IPS DF 6.9 (cell line): ENCODE data around the gene MAML2.

Experiments
- DNase-seq: peaks from one replicate; pipeline ENCODE4 v3.0.0-alpha.2; 2013; ENCODE audit warnings: low read depth, low spot score
- H3K27ac ChIP-seq: one replicate; pipeline ENCODE4 v1.5.1; 2013; ENCODE audit warnings: low read length, control low read depth
- H3K27me3 ChIP-seq: 2 replicates; pipeline ENCODE4 v1.6.1; 2013; ENCODE audit warnings: mild to moderate bottlenecking, low read length; ENCODE audit not compliant: control insufficient read depth, insufficient read depth
- H3K36me3 ChIP-seq: 2 replicates; pipeline ENCODE4 v1.6.1; 2013; ENCODE audit warnings: low read length; ENCODE audit not compliant: control insufficient read depth, insufficient read depth
- H3K4me1 ChIP-seq: 2 replicates; pipeline ENCODE4 v1.6.1; 2013; ENCODE audit warnings: low read length; ENCODE audit not compliant: control insufficient read depth, insufficient read depth
- H3K4me3 ChIP-seq: 2 replicates; pipeline ENCODE4 v1.5.1; 2013; ENCODE audit warnings: mild to moderate bottlenecking, low read length
- H3K9me3 ChIP-seq: 2 replicates; pipeline ENCODE4 v1.6.1; 2013; ENCODE audit warnings: low read length, inconsistent platforms; ENCODE audit not compliant: control insufficient read depth, insufficient read depth
- WGBS: extraction: QIAGEN DNeasy Blood & Tissue Kit; methylation state at CpG from one replicate; pipeline ENCODE4 v1.1.7; 2013; ENCODE audit warnings: mixed read lengths, missing lambda C conversion rate; ENCODE audit not compliant: insufficient read length, insufficient coverage; 5-methylcytosine and 5-hydroxymethylcytosine counted together

Gene MAML2

GRCh38 chr11:96137373-96137772, 205.6 kb downstream of the MAML2 start:
- no peaks in the 10 kb centered on the region for H3K36me3 ChIP-seq
- no peaks in the 10 kb centered on the region for H3K27me3 ChIP-seq
- WGBS, result no CpG with 5 or more reads among the region's 2 CpGs

GRCh38 chr11:96136613-96137298, 206.2 kb downstream of the MAML2 start:
- Histone ChIP-seq H3K27ac (no peak overlapping the region), H3K36me3 (no peaks in the 10 kb centered on the region), H3K4me3 (no peak overlapping the region), H3K27me3 (no peaks in the 10 kb centered on the region), H3K4me1 (no peaks in the 10 kb centered on the region), H3K9me3 (no peaks in the 10 kb centered on the region)
- WGBS, result no CpG with 5 or more reads among the region's 3 CpGs
- no peak for DNase-seq

More at GRCh38 chr11:96137373-96137772, 205.6 kb downstream of the MAML2 start:
- H3K9me3 ChIP-seq, result no peaks in the 10 kb centered on the region
- H3K4me1 ChIP-seq, result no peaks in the 10 kb centered on the region
- no peak overlapping the region for H3K4me3 ChIP-seq
- no peak for DNase-seq
- H3K27ac ChIP-seq, result no peak overlapping the region

GRCh38 chr11:96134602-96135001, 208.4 kb downstream of the MAML2 start:
- Histone ChIP-seq H3K27me3 (no peaks in the 10 kb centered on the region), H3K4me1 (no peaks in the 10 kb centered on the region), H3K4me3 (no peak overlapping the region), H3K36me3 (no peaks in the 10 kb centered on the region), H3K9me3 (no peaks in the 10 kb centered on the region), H3K27ac (no peak overlapping the region)
- WGBS, result no CpG with 5 or more reads among the region's 1 CpG
- no peak for DNase-seq

GRCh38 chr11:96132437-96132836, 210.6 kb downstream of the MAML2 start:
- WGBS, result no CpG with 5 or more reads among the region's 2 CpGs
- Histone ChIP-seq H3K27ac (no peak overlapping the region), H3K27me3 (no peaks in the 10 kb centered on the region), H3K36me3 (no peaks in the 10 kb centered on the region), H3K4me3 (no peak overlapping the region), H3K9me3 (no peaks in the 10 kb centered on the region), H3K4me1 (no peaks in the 10 kb centered on the region)
- DNase-seq, result no peak

GRCh38 chr11:96130061-96130620, 212.9 kb downstream of the MAML2 start:
- Histone ChIP-seq H3K4me1 (no peaks in the 10 kb centered on the region), H3K36me3 (no peaks in the 10 kb centered on the region), H3K4me3 (no peak overlapping the region), H3K27ac (no peak overlapping the region), H3K9me3 (no peaks in the 10 kb centered on the region), H3K27me3 (no peaks in the 10 kb centered on the region)
- no peak for DNase-seq
- no CpG with 5 or more reads among the region's 2 CpGs for WGBS

GRCh38 chr11:96127596-96127959, 215.4 kb downstream of the MAML2 start:
- H3K4me3 ChIP-seq, result no peak overlapping the region
- no peaks in the 10 kb centered on the region for H3K9me3 ChIP-seq
- no peak for DNase-seq
- WGBS, result no CpG with 5 or more reads among the region's 2 CpGs
- no peaks in the 10 kb centered on the region for H3K4me1 ChIP-seq
- no peaks in the 10 kb centered on the region for H3K36me3 ChIP-seq
- H3K27ac ChIP-seq, result no peak overlapping the region
- H3K27me3 ChIP-seq, result no peaks in the 10 kb centered on the region

- no peak for DNase-seq
- Histone ChIP-seq H3K27ac (no peak overlapping the region), H3K9me3 (no peaks in the 10 kb centered on the region), H3K36me3 (no peaks in the 10 kb centered on the region), H3K4me1 (no peaks in the 10 kb centered on the region), H3K4me3 (no peak overlapping the region), H3K27me3 (no peaks in the 10 kb centered on the region)
- WGBS, result no CpG with 5 or more reads among the region's 4 CpGs
These were observed 215.9 kb downstream of the MAML2 start for GRCh38 chr11:96126917-96127595.

- Histone ChIP-seq H3K9me3 (no peaks in the 10 kb centered on the region), H3K4me1 (no peaks in the 10 kb centered on the region), H3K27me3 (no peaks in the 10 kb centered on the region), H3K36me3 (no peaks in the 10 kb centered on the region), H3K27ac (no peak overlapping the region), H3K4me3 (no peak overlapping the region)
- DNase-seq, result no peak
- no CpG with 5 or more reads among the region's 7 CpGs for WGBS
These were observed 217.6 kb downstream of the MAML2 start for GRCh38 chr11:96125400-96125799.

- no CpG with 5 or more reads among the region's 2 CpGs for WGBS
- Histone ChIP-seq H3K4me1 (no peaks in the 10 kb centered on the region), H3K27ac (no peak overlapping the region), H3K9me3 (no peaks in the 10 kb centered on the region), H3K4me3 (no peak overlapping the region), H3K27me3 (no peaks in the 10 kb centered on the region), H3K36me3 (no peaks in the 10 kb centered on the region)
- DNase-seq, result no peak
These were observed 218.8 kb downstream of the MAML2 start for GRCh38 chr11:96124155-96124554.

- H3K36me3 ChIP-seq, result no peaks in the 10 kb centered on the region
- no peak overlapping the region for H3K4me3 ChIP-seq
- no peaks in the 10 kb centered on the region for H3K9me3 ChIP-seq
- no peaks in the 10 kb centered on the region for H3K4me1 ChIP-seq
- no peaks in the 10 kb centered on the region for H3K27me3 ChIP-seq
- H3K27ac ChIP-seq, result no peak overlapping the region
- no CpG with 5 or more reads among the region's 5 CpGs for WGBS
- no peak for DNase-seq
These were observed 219.7 kb downstream of the MAML2 start for GRCh38 chr11:96123301-96123700.
